PC-9 (cell line): ENCODE data around the gene DNM3.

Experiments used
- EZH2 ChIP-seq: fragments of 200-600 bp; sonication (generic); IDR thresholded peaks from 2 replicates; pipeline ENCODE4 v1.8.0; 2017; ENCODE audit warnings: antibody characterized with exemption, low read depth
- TF ChIP-seq, protein P1 (sequence below): fragments of 200-600 bp; sonication (generic); conservative IDR thresholded peaks from 2 replicates; pipeline ENCODE4 v1.6.1; 2017; ENCODE audit warnings: mixed run types, antibody characterized with exemption, mild to moderate bottlenecking, moderate library complexity

GRCh38 chr1:172394811-172395210, 553.5 kb downstream of the DNM3 start:
- TF ChIP-seq, protein P1, sequence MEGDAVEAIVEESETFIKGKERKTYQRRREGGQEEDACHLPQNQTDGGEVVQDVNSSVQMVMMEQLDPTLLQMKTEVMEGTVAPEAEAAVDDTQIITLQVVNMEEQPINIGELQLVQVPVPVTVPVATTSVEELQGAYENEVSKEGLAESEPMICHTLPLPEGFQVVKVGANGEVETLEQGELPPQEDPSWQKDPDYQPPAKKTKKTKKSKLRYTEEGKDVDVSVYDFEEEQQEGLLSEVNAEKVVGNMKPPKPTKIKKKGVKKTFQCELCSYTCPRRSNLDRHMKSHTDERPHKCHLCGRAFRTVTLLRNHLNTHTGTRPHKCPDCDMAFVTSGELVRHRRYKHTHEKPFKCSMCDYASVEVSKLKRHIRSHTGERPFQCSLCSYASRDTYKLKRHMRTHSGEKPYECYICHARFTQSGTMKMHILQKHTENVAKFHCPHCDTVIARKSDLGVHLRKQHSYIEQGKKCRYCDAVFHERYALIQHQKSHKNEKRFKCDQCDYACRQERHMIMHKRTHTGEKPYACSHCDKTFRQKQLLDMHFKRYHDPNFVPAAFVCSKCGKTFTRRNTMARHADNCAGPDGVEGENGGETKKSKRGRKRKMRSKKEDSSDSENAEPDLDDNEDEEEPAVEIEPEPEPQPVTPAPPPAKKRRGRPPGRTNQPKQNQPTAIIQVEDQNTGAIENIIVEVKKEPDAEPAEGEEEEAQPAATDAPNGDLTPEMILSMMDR = no peak
- TF ChIP-seq EZH2 = no peak
